Measurements from ENCODE around the gene EXD3. TPM values are rescaled to one million over a fixed set of nuclear protein-coding genes. Genes with fewer than 3 reads are reported as not detected.

EXD3 gene
- total and polyA plus RNA-seq, 2 of the 13 experiments (the other 11 are each of a cell fraction or from before 2014, with no cell fraction given): 2.7 to 4.8 TPM

GRCh38 chr9:137297966-137298365 lies 125.0 kb downstream of the EXD3 start (continued):
- TF ChIP-seq NR2F6 (IDR thresholded peaks at IDR 0.05) (no peak), NR2F6 (CRISPR knock-in tag; IDR thresholded peaks at IDR 0.05) (peak; percentile 51; the same call in 1 of the 2 replicates), ZNF572 (CRISPR knock-in tag; IDR thresholded peaks at IDR 0.05) (no peak)

GRCh38 chr9:137296670-137297664 lies 126.0 kb downstream of the EXD3 start:
- TF ChIP-seq ZNF607 (CRISPR knock-in tag; IDR thresholded peaks at IDR 0.05; ENCODE audit: borderline replicate concordance) (no peak), ELF1 (CRISPR knock-in tag; IDR thresholded peaks at IDR 0.05) (0 out of 2 replicates have a peak, but pooled peaks have one; percentile 19), ZNF768 (CRISPR knock-in tag; IDR thresholded peaks at IDR 0.05) (peak; percentile 97), GABPB1 (CRISPR knock-in tag; IDR thresholded peaks at IDR 0.05) (peak; percentile 12; the same call in 1 of the 2 replicates), ZNF777 (CRISPR knock-in tag; IDR thresholded peaks at IDR 0.05) (peak; percentile 37; the same call in 1 of the 2 replicates)
- TF ChIP-seq, protein P1, sequence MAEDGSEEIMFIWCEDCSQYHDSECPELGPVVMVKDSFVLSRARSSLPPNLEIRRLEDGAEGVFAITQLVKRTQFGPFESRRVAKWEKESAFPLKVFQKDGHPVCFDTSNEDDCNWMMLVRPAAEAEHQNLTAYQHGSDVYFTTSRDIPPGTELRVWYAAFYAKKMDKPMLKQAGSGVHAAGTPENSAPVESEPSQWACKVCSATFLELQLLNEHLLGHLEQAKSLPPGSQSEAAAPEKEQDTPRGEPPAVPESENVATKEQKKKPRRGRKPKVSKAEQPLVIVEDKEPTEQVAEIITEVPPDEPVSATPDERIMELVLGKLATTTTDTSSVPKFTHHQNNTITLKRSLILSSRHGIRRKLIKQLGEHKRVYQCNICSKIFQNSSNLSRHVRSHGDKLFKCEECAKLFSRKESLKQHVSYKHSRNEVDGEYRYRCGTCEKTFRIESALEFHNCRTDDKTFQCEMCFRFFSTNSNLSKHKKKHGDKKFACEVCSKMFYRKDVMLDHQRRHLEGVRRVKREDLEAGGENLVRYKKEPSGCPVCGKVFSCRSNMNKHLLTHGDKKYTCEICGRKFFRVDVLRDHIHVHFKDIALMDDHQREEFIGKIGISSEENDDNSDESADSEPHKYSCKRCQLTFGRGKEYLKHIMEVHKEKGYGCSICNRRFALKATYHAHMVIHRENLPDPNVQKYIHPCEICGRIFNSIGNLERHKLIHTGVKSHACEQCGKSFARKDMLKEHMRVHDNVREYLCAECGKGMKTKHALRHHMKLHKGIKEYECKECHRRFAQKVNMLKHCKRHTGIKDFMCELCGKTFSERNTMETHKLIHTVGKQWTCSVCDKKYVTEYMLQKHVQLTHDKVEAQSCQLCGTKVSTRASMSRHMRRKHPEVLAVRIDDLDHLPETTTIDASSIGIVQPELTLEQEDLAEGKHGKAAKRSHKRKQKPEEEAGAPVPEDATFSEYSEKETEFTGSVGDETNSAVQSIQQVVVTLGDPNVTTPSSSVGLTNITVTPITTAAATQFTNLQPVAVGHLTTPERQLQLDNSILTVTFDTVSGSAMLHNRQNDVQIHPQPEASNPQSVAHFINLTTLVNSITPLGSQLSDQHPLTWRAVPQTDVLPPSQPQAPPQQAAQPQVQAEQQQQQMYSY (CRISPR knock-in tag; IDR thresholded peaks at IDR 0.05): no peak
- WGBS (ENCODE audit: low lambda C conversion rate): 19% methylated on average over 12 of the region's 24 CpGs
- no peaks in the 10 kb centered on the region for H3K79me2 ChIP-seq (ENCODE audit: insufficient read depth, low read length)
- BruUV-seq (replicated peaks): no TSS peak
- H2AFZ ChIP-seq (ENCODE audit: low read length): no peak overlapping the region
- H3K4me1 ChIP-seq (ENCODE audit: insufficient read depth, low read length): peaks cover 75% of the 10 kb centered on the region
- peak overlapping the region; percentile 29; the same call in 1 of the 2 replicates for H3K4me2 ChIP-seq (ENCODE audit: low read depth, low read length)
- no peak for ATAC-seq
- in situ Hi-C loops (cut with HindIII; ENCODE audit: extremely low pct_ligation_motif_present, low pct_unique_long_range_greater_than_20kb): no loop called here
- no peak overlapping the region for H3K27ac ChIP-seq (ENCODE audit: extremely low read length, insufficient read depth, low read length)
- no peaks in the 10 kb centered on the region for H3K36me3 ChIP-seq (replicated peaks in 1 of 2; ENCODE audit: control insufficient read depth in 1 of 2, insufficient read depth in 2 of 2, low read length in 2 of 2)
- DNase-seq (ENCODE audit: low spot score): no peak
- no peaks in the 10 kb centered on the region for H4K20me1 ChIP-seq (ENCODE audit: insufficient read depth, low read length)
- H3K9ac ChIP-seq (ENCODE audit: insufficient read depth, low read depth, low read length): no peak overlapping the region
- no peak for FAIRE-seq
- intact Hi-C loops (cut with micrococcal nuclease; ENCODE audit: unreplicated experiment): no loop called here
- ChIA-PET POLR2A (interaction anchor here (0.7 to 2.2 kb wide), 2 partner anchors 19 to 20 kb away, joined by 3 to 7 read pairs; partner anchors contain the start of gene TOR4A), CTCF (ENCODE audit: low intra/inter-chr PET ratio, low total read pairs) (no interaction called here)
- no peaks in the 10 kb centered on the region for H3K9me3 ChIP-seq (ENCODE audit: low read length)
- peaks cover 4 to 42% of the 10 kb centered on the region in 2 experiments; a peak in 4 of 5 replicates for H3K27me3 ChIP-seq (ENCODE audit: control insufficient read depth in 1 of 2, insufficient read depth in 2 of 2, low read length in 2 of 2)
- H3K4me3 ChIP-seq (replicated peaks in 1 of 3; ENCODE audit: insufficient read depth in 1 of 3, low read depth in 2 of 3, low read length in 3 of 3): peak overlapping the region in 1 of 3 experiments; percentile 10; a peak in 1 of 6 replicates
